ENCODE results near the gene MRPL28. TPM values are rescaled to one million over a fixed set of nuclear protein-coding genes. Genes with fewer than 3 reads are reported as not detected.
"Not testable (repeated sequence)": the region's sequence is repeated elsewhere in the genome, so short reads cannot be mapped to it uniquely, and the experiment has no call there.

The MRPL28 gene
- total and polyA plus RNA-seq, 9 donors: 28.4 to 57.7 (median 40.9) TPM

- Histone ChIP-seq H3K27me3 (no peaks in the 10 kb centered on the region), H3K4me3 (no peak overlapping the region), H3K4me1 (ENCODE audit: insufficient read depth) (peaks cover 4% of the 10 kb centered on the region), H3K27ac (no peak overlapping the region), H3K9me3 (no peaks in the 10 kb centered on the region), H3K36me3 (no peaks in the 10 kb centered on the region)
- peak in 1 of 5 donors; percentile 39 for DNase-seq
- intact Hi-C loops (cut with DNase I): no loop called here
- WGBS, 3 donors: 63 to 69% (median 67%) methylated on average over 11 to 14 of the region's 14 CpGs
- TF ChIP-seq EP300 (IDR thresholded peaks at IDR 0.05) (no peak), CTCF (IDR thresholded peaks at IDR 0.05) (no peak), POLR2A (IDR thresholded peaks at IDR 0.05) (no peak)
These were observed 8.5 kb upstream of the MRPL28 start for GRCh38 chr16:378821-379182.

- H3K36me3 ChIP-seq; DNase-seq; intact Hi-C loops (cut with DNase I); H3K27me3 ChIP-seq; H3K27ac ChIP-seq; H3K9me3 ChIP-seq; H3K4me3 ChIP-seq; H3K4me1 ChIP-seq (ENCODE audit: insufficient read depth): not testable (repeated sequence)
- 82 to 89% (median 85%) methylated on average over 30 to 36 of the region's 36 CpGs for WGBS, 3 donors
These were observed 7.9 kb upstream of the MRPL28 start for GRCh38 chr16:378113-378820.

- peaks cover 4% of the 10 kb centered on the region for H3K4me1 ChIP-seq (ENCODE audit: insufficient read depth)
- H3K9me3 ChIP-seq: no peaks in the 10 kb centered on the region
- DNase-seq: peak in 1 of 5 donors; percentile 31
- no peak overlapping the region for H3K4me3 ChIP-seq
- no peak overlapping the region for H3K27ac ChIP-seq
- H3K36me3 ChIP-seq: no peaks in the 10 kb centered on the region
- no peaks in the 10 kb centered on the region for H3K27me3 ChIP-seq
- no peak for TF ChIP-seq EP300 (IDR thresholded peaks at IDR 0.05)
- TF ChIP-seq POLR2A (IDR thresholded peaks at IDR 0.05): no peak
- no peak for TF ChIP-seq CTCF (IDR thresholded peaks at IDR 0.05)
- intact Hi-C loops (cut with DNase I): no loop called here
- WGBS, 3 donors: 82 to 84% (median 84%) methylated on average over 39 to 42 of the region's 42 CpGs
These were observed 7.1 kb upstream of the MRPL28 start for GRCh38 chr16:377419-377951.

- 90 to 92% (median 91%) methylated on average over 25 to 26 of the region's 26 CpGs for WGBS, 3 donors
- Histone ChIP-seq H3K9me3 (no peaks in the 10 kb centered on the region), H3K36me3 (no peaks in the 10 kb centered on the region), H3K4me1 (ENCODE audit: insufficient read depth) (peaks cover 4% of the 10 kb centered on the region), H3K27ac (no peak overlapping the region), H3K27me3 (no peaks in the 10 kb centered on the region), H3K4me3 (no peak overlapping the region)
- DNase-seq: peak in 1 of 5 donors; percentile 25
- intact Hi-C loops (cut with DNase I): no loop called here
- TF ChIP-seq CTCF (IDR thresholded peaks at IDR 0.05): no peak
- no peak for TF ChIP-seq POLR2A (IDR thresholded peaks at IDR 0.05)
- no peak for TF ChIP-seq EP300 (IDR thresholded peaks at IDR 0.05)
These were observed 6.6 kb upstream of the MRPL28 start for GRCh38 chr16:376817-377418.

All from ovary (tissue), 9 donors.